Measurements from ENCODE around the gene SNAPIN. TPM values are rescaled to one million over a fixed set of nuclear protein-coding genes. Genes with fewer than 3 reads are reported as not detected.

Gene SNAPIN
- total RNA-seq, 4 donors from 2014 or later, result 10.5 to 38.4 (median 27.4) TPM

GRCh38 chr1:153619171-153619570, 39.3 kb upstream of the SNAPIN start:
- Histone ChIP-seq H3K27me3 (no peaks in the 10 kb centered on the region), H3K4me1 (peaks cover 14 to 29% (median 20%) of the 10 kb centered on the region in 4 donors), H3K27ac (no peak overlapping the region), H3K9me3 (no peaks in the 10 kb centered on the region), H3K4me3 (no peak overlapping the region), H3K36me3 (no peaks in the 10 kb centered on the region)
- in situ Hi-C loops (cut with MboI; ENCODE audit: low pct_ligation_motif_present in 1 of 4, low pct_unique_long_range_greater_than_20kb in 1 of 4, low sequenced_read_pairs in 3 of 4), result no loop called here
- WGBS, 2 donors (ENCODE audit: low coverage in 1 of 2), result 93 to 96% methylated on average over 3 to 6 of the region's 6 CpGs
- no peak for DNase-seq
- intact Hi-C loops (cut with DNase I; ENCODE audit: low total_unique reads), result no loop called here
- no peak for TF ChIP-seq EP300 (IDR thresholded peaks at IDR 0.05; ENCODE audit: low read depth)
- no peak for TF ChIP-seq POLR2A (IDR thresholded peaks at IDR 0.05)
- TF ChIP-seq CTCF (IDR thresholded peaks at IDR 0.05), result no peak
- no peak for TF ChIP-seq POLR2AphosphoS5 (IDR thresholded peaks at IDR 0.05)

- Histone ChIP-seq H3K27me3 (no peaks in the 10 kb centered on the region), H3K4me1 (peaks cover 4 to 25% (median 15%) of the 10 kb centered on the region in 4 donors), H3K36me3 (no peaks in the 10 kb centered on the region), H3K4me3 (no peak overlapping the region), H3K27ac (peak overlapping the region in 2 of 4 donors; percentile 28 to 90), H3K9me3 (no peaks in the 10 kb centered on the region)
- WGBS, 2 donors (ENCODE audit: low coverage in 1 of 2), result 74 to 92% methylated on average over 6 to 7 of the region's 7 CpGs
- intact Hi-C loops (cut with DNase I; ENCODE audit: low total_unique reads), result no loop called here
- in situ Hi-C loops (cut with MboI; ENCODE audit: low pct_ligation_motif_present in 1 of 4, low pct_unique_long_range_greater_than_20kb in 1 of 4, low sequenced_read_pairs in 3 of 4), result no loop called here
- TF ChIP-seq CTCF (IDR thresholded peaks at IDR 0.05), result no peak
- no peak for DNase-seq
Measured at GRCh38 chr1:153623101-153623500, 35.4 kb upstream of the SNAPIN start.

GRCh38 chr1:153624965-153625611, 33.4 kb upstream of the SNAPIN start:
- TF ChIP-seq CTCF (IDR thresholded peaks at IDR 0.05), result no peak
- no peak for TF ChIP-seq POLR2A (IDR thresholded peaks at IDR 0.05)
- no peak for TF ChIP-seq POLR2AphosphoS5 (IDR thresholded peaks at IDR 0.05)
- TF ChIP-seq EP300 (IDR thresholded peaks at IDR 0.05; ENCODE audit: low read depth), result no peak
- no peaks in the 10 kb centered on the region for H3K27me3 ChIP-seq
- no peaks in the 10 kb centered on the region for H3K9me3 ChIP-seq
- H3K4me1 ChIP-seq, result peaks cover 4 to 29% (median 16%) of the 10 kb centered on the region in 4 donors
- intact Hi-C loops (cut with DNase I; ENCODE audit: low total_unique reads), result no loop called here
- H3K36me3 ChIP-seq, result no peaks in the 10 kb centered on the region
- peak overlapping the region; percentile 83 to 95 (median 90) for H3K27ac ChIP-seq
- no peak overlapping the region for H3K4me3 ChIP-seq
- in situ Hi-C loops (cut with MboI; ENCODE audit: low pct_ligation_motif_present in 1 of 4, low pct_unique_long_range_greater_than_20kb in 1 of 4, low sequenced_read_pairs in 3 of 4), result no loop called here
- 72 to 74% methylated on average over 4 to 10 of the region's 10 CpGs for WGBS, 2 donors (ENCODE audit: low coverage in 1 of 2)
- no peak for DNase-seq

DNA sequence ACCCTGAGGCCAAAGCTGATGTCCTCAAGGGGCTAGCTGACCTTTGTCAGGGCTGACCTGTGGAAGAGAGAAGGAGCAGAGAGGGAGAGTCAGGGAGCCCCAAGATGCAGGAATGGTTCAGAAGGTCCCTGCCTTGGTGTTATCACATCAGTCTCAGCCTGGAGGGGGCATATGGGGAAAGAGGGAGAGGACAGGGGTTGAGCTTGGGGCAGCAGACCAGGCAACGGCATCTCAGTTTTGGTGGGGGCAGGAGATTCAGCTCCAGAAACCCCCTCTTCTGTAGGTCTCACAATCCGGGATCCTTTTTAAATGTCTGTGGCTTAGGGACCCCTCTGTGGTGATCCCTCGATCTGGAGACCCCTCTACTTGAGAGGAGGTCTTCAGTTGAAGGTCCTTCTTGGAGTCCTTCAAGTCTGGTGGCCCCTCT, 32.0 kb upstream of the SNAPIN start:
- intact Hi-C loops (cut with DNase I; ENCODE audit: low total_unique reads), result no loop called here

More for the DNA sequence above, 32.0 kb upstream of the SNAPIN start:
- 60 to 66% methylated on average over 1 to 3 of the region's 3 CpGs for WGBS, 2 donors (ENCODE audit: low coverage in 1 of 2)
- Histone ChIP-seq H3K27ac (peak overlapping the region; percentile 83 to 95 (median 90)), H3K36me3 (no peaks in the 10 kb centered on the region), H3K4me1 (peaks cover 4 to 43% (median 25%) of the 10 kb centered on the region in 4 donors), H3K4me3 (peak overlapping the region; percentile 37 to 49 (median 41)), H3K27me3 (no peaks in the 10 kb centered on the region), H3K9me3 (no peaks in the 10 kb centered on the region)
- no peak for DNase-seq
- TF ChIP-seq EP300 (IDR thresholded peaks at IDR 0.05; ENCODE audit: low read depth) (no peak), POLR2AphosphoS5 (IDR thresholded peaks at IDR 0.05) (no peak), CTCF (IDR thresholded peaks at IDR 0.05) (no peak), POLR2A (IDR thresholded peaks at IDR 0.05) (no peak)
- in situ Hi-C loops (cut with MboI; ENCODE audit: low pct_ligation_motif_present in 1 of 4, low pct_unique_long_range_greater_than_20kb in 1 of 4, low sequenced_read_pairs in 3 of 4), result no loop called here
